HepG2 (cell line): ENCODE results near the gene ACACB. TPM values are rescaled to one million over a fixed set of nuclear protein-coding genes. Genes with fewer than 3 reads are reported as not detected.
A peak's percentile ranks its signal among the peaks of the same experiment; 100 is the strongest.

ENCODE experiments used
- ARID5B ChIP-seq: IDR thresholded peaks from 2 replicates; pipeline ENCODE4 v1.4.0; 2020; ENCODE audit warnings: mild to moderate bottlenecking, missing genetic modification reagents
- ATF2 ChIP-seq: sonication (generic); formaldehyde crosslinking; IDR thresholded peaks from 2 replicates; pipeline ENCODE4 v1.4.0; 2020; ENCODE audit warnings: missing genetic modification reagents
- HDAC2 ChIP-seq: sonication (generic); formaldehyde crosslinking; IDR thresholded peaks from 2 replicates; pipeline ENCODE4 v1.4.0; 2020; ENCODE audit warnings: missing genetic modification reagents
- NR1H2 ChIP-seq: sonication (generic); formaldehyde crosslinking; IDR thresholded peaks from 2 replicates; pipeline ENCODE4 v1.8.1; 2022; ENCODE audit warnings: low read depth, missing genetic modification reagents, borderline replicate concordance
- NR3C1 ChIP-seq: sonication (generic); formaldehyde crosslinking; IDR thresholded peaks from 2 replicates; pipeline ENCODE4 v1.4.0; 2020; ENCODE audit warnings: missing genetic modification reagents
- PAXIP1 ChIP-seq: sonication (generic); formaldehyde crosslinking; conservative IDR thresholded peaks from 2 replicates; pipeline ENCODE4 v1.4.0; 2020; ENCODE audit warnings: mild to moderate bottlenecking, missing genetic modification reagents, moderate library complexity
- SNAPC2 ChIP-seq: sonication (generic); formaldehyde crosslinking; IDR thresholded peaks from 2 replicates; pipeline ENCODE4 v1.8.1; 2022; ENCODE audit warnings: mild to moderate bottlenecking, missing genetic modification reagents
- TEAD3 ChIP-seq: optimal IDR thresholded peaks from 2 replicates; pipeline ENCODE3; 2016; ENCODE audit warnings: borderline replicate concordance
- TFAP4 ChIP-seq: sonication (generic); IDR thresholded peaks from 2 replicates; pipeline ENCODE4 v1.6.1; 2016; ENCODE audit warnings: low read depth, borderline replicate concordance
- ZBTB4 ChIP-seq: sonication (generic); formaldehyde crosslinking; IDR thresholded peaks from 2 replicates; pipeline ENCODE4 v1.4.0; 2020; ENCODE audit warnings: missing genetic modification reagents, mild to moderate bottlenecking, borderline replicate concordance
- ZNF589 ChIP-seq: sonication (generic); formaldehyde crosslinking; conservative IDR thresholded peaks from 2 replicates; pipeline ENCODE4 v1.8.0; 2022; ENCODE audit warnings: mild to moderate bottlenecking, moderate library complexity, missing genetic modification reagents
- ZNF737 ChIP-seq: sonication (generic); formaldehyde crosslinking; IDR thresholded peaks from 2 replicates; pipeline ENCODE4 v1.5.0; 2020; ENCODE audit warnings: missing genetic modification reagents, mild to moderate bottlenecking, borderline replicate concordance
- ZNF839 ChIP-seq: sonication (generic); formaldehyde crosslinking; IDR thresholded peaks from 2 replicates; pipeline ENCODE4 v1.4.0; 2020; ENCODE audit warnings: missing genetic modification reagents, mild to moderate bottlenecking, borderline replicate concordance
- polyA plus RNA-seq, 8 experiments: library from polyadenylated mRNA; depleted of rRNA in 3 of 8; stranded (reverse) in 7 of 8; unstranded in 1 of 8; fragments of >200 nt; fragmentation: Illumina TruSeq in 4 of 8; extraction: Trizol in 4 of 8; gene quantifications; 2 replicates each; pipeline versions ENCODE4 v1.2.1 to v1.2.3, GENCODE V29; 2011 to 2016; ENCODE audit warnings: low read depth in 4 of 8, missing spikeins in 1 of 8, mixed read lengths in 1 of 8; ENCODE audit not compliant: insufficient read depth in 1 of 8
- total RNA-seq, 5 experiments: library from RNA; depleted of rRNA; stranded (reverse); fragments of >200 nt; fragmentation: Illumina TruSeq; extraction: Trizol; gene quantifications; 2 replicates each; pipeline ENCODE4 v1.2.3, GENCODE V29; 2016; ENCODE audit warnings: low read depth in 1 of 5

The ACACB gene
- total and polyA plus RNA-seq, 2 of the 13 experiments (the other 11 are each of a cell fraction or from before 2014, with no cell fraction given), result 6.2 to 8.6 TPM

- no peak for TF ChIP-seq ZNF589 (CRISPR knock-in tag)
- TF ChIP-seq ARID5B (CRISPR knock-in tag), result peak; percentile 83
- 0 out of 2 replicates have a peak, but pooled peaks have one; percentile 20 for TF ChIP-seq ATF2 (CRISPR knock-in tag)
- peak; percentile 90 for TF ChIP-seq TEAD3
- no peak; the same call in 1 of the 2 replicates for TF ChIP-seq ZBTB4 (CRISPR knock-in tag)
- peak; percentile 83 for TF ChIP-seq HDAC2 (CRISPR knock-in tag)
- TF ChIP-seq ZNF839, result no peak
- no peak for TF ChIP-seq ZNF737 (CRISPR knock-in tag)
- peak; percentile 87 for TF ChIP-seq PAXIP1 (CRISPR knock-in tag)
- TF ChIP-seq TFAP4, result peak; percentile 97
- TF ChIP-seq NR3C1 (CRISPR knock-in tag), result no peak
- TF ChIP-seq SNAPC2, result 0 out of 2 replicates have a peak, but pooled peaks have one; percentile 48
- no peak for TF ChIP-seq NR1H2 (CRISPR knock-in tag)
Observed at GRCh38 chr12:109115758-109116610, at the start of gene ACACB (continued).
